Ectodermal cell (in vitro differentiated cells): ENCODE results near the gene SPG7.
A peak's percentile ranks its signal among the peaks of the same experiment; 100 is the strongest.

Source experiments
- H3K27ac ChIP-seq: 2 replicates; pipeline ENCODE4 v1.7.0; 2013; ENCODE audit warnings: mild to moderate bottlenecking, low read depth, low read length; ENCODE audit not compliant: insufficient read depth, poor library complexity, severe bottlenecking
- H3K27me3 ChIP-seq: 2 replicates; pipeline ENCODE4 v1.7.0; 2013; ENCODE audit warnings: mild to moderate bottlenecking, low read length; ENCODE audit not compliant: insufficient read depth, control insufficient read depth, poor library complexity, severe bottlenecking
- H3K36me3 ChIP-seq: one replicate; pipeline ENCODE4 v1.7.0; 2013; ENCODE audit warnings: low read length; ENCODE audit not compliant: control insufficient read depth, insufficient read depth
- H3K4me1 ChIP-seq: one replicate; pipeline ENCODE4 v1.7.0; 2013; ENCODE audit warnings: low read length; ENCODE audit not compliant: control insufficient read depth, insufficient read depth
- H3K4me3 ChIP-seq: 2 replicates; pipeline ENCODE4 v1.7.0; 2013; ENCODE audit warnings: low read depth, low read length, control low read depth; ENCODE audit not compliant: insufficient read depth
- H3K9me3 ChIP-seq: 2 replicates; pipeline ENCODE4 v1.7.0; 2013; ENCODE audit warnings: mild to moderate bottlenecking, low read length, moderate library complexity; ENCODE audit not compliant: control insufficient read depth
- WGBS, 2 experiments: methylation state at CpG; one replicate each; pipeline ENCODE4 v1.1.7; 2013; ENCODE audit warnings: missing lambda C conversion rate in 2 of 2; 5-methylcytosine and 5-hydroxymethylcytosine counted together

The SPG7 gene

GRCh38 chr16:89484923-89485679 is 23.1 kb upstream of the SPG7 start:
- Histone ChIP-seq H3K4me1 (peaks cover 45% of the 10 kb centered on the region), H3K27ac (no peak overlapping the region), H3K36me3 (no peaks in the 10 kb centered on the region), H3K4me3 (no peak overlapping the region), H3K27me3 (no peaks in the 10 kb centered on the region), H3K9me3 (no peaks in the 10 kb centered on the region)
- WGBS, 2 experiments: 79 to 80% methylated on average over 11 of the region's 11 CpGs

- peaks cover 45% of the 10 kb centered on the region for H3K4me1 ChIP-seq
- no peak overlapping the region for H3K27ac ChIP-seq
- no peaks in the 10 kb centered on the region for H3K36me3 ChIP-seq
- 89 to 90% methylated on average over 4 of the region's 4 CpGs for WGBS, 2 experiments
- no peaks in the 10 kb centered on the region for H3K27me3 ChIP-seq
- no peaks in the 10 kb centered on the region for H3K9me3 ChIP-seq
- H3K4me3 ChIP-seq: no peak overlapping the region
Measured at GRCh38 chr16:89485701-89486246, 22.4 kb upstream of the SPG7 start.

GRCh38 chr16:89489040-89489897 is 18.9 kb upstream of the SPG7 start:
- Histone ChIP-seq H3K36me3 (no peaks in the 10 kb centered on the region), H3K27ac (peak overlapping the region; percentile 91), H3K27me3 (no peaks in the 10 kb centered on the region), H3K9me3 (no peaks in the 10 kb centered on the region), H3K4me3 (peak overlapping the region; percentile 98), H3K4me1 (peaks cover 29% of the 10 kb centered on the region)
- 0% methylated on average over 70 to 71 of the region's 71 CpGs for WGBS, 2 experiments

- Histone ChIP-seq H3K4me3 (peak overlapping the region; percentile 98), H3K9me3 (no peaks in the 10 kb centered on the region), H3K36me3 (no peaks in the 10 kb centered on the region), H3K27me3 (no peaks in the 10 kb centered on the region), H3K4me1 (peaks cover 25% of the 10 kb centered on the region), H3K27ac (peak overlapping the region; percentile 91)
- 0% methylated on average over 80 to 81 of the region's 81 CpGs for WGBS, 2 experiments
Measured at GRCh38 chr16:89489898-89490438, 18.2 kb upstream of the SPG7 start.

- H3K9me3 ChIP-seq: no peaks in the 10 kb centered on the region
- peak within 1 kb of the TSS; percentile 98 for H3K4me3 ChIP-seq
- 0 to 1% methylated on average over 96 of the region's 96 CpGs for WGBS, 2 experiments
- peak within 1 kb of the TSS; percentile 91 for H3K27ac ChIP-seq
- H3K36me3 ChIP-seq: no peaks in the 10 kb centered on the region
- no peaks in the 10 kb centered on the region for H3K27me3 ChIP-seq
- H3K4me1 ChIP-seq: peaks cover 21% of the 10 kb centered on the region
Measured at GRCh38 chr16:89490439-89491237, 17.6 kb upstream of the SPG7 start, which contains the start of gene ANKRD11. ANKRD11 (minus strand) TSS chr16:89490561; CDS start chr16:89317019, 173,542 bp downstream.

GRCh38 chr16:89491238-89491869 is 16.8 kb upstream of the SPG7 start:
- Histone ChIP-seq H3K4me1 (peaks cover 14% of the 10 kb centered on the region), H3K9me3 (no peaks in the 10 kb centered on the region), H3K27me3 (no peaks in the 10 kb centered on the region), H3K27ac (peak overlapping the region; percentile 65), H3K4me3 (peak overlapping the region; percentile 98), H3K36me3 (no peaks in the 10 kb centered on the region)
- WGBS, 2 experiments: 6 to 9% methylated on average over 22 of the region's 22 CpGs

- Histone ChIP-seq H3K36me3 (no peaks in the 10 kb centered on the region), H3K4me3 (peak overlapping the region; percentile 98), H3K9me3 (no peaks in the 10 kb centered on the region), H3K27ac (peak overlapping the region; percentile 65), H3K27me3 (no peaks in the 10 kb centered on the region), H3K4me1 (peaks cover 12% of the 10 kb centered on the region)
- WGBS, 2 experiments: 90% methylated on average over 24 of the region's 24 CpGs
Measured at GRCh38 chr16:89491974-89492687, 16.1 kb upstream of the SPG7 start.

- no peaks in the 10 kb centered on the region for H3K27me3 ChIP-seq
- peaks cover 4% of the 10 kb centered on the region for H3K4me1 ChIP-seq
- no peak overlapping the region for H3K4me3 ChIP-seq
- H3K36me3 ChIP-seq: no peaks in the 10 kb centered on the region
- H3K27ac ChIP-seq: no peak overlapping the region
- whole genome bisulfite sequencing, 2 experiments: 89 to 91% methylated on average over 5 of the region's 5 CpGs
- H3K9me3 ChIP-seq: no peaks in the 10 kb centered on the region
Measured at GRCh38 chr16:89493776-89494175, 14.4 kb upstream of the SPG7 start.

- Histone ChIP-seq H3K36me3 (no peaks in the 10 kb centered on the region), H3K27ac (no peak overlapping the region), H3K4me3 (no peak overlapping the region), H3K27me3 (no peaks in the 10 kb centered on the region), H3K9me3 (no peaks in the 10 kb centered on the region), H3K4me1 (peaks cover 4% of the 10 kb centered on the region)
- 59 to 73% methylated on average over 3 of the region's 3 CpGs for WGBS, 2 experiments
Measured at GRCh38 chr16:89495121-89495520, 13.1 kb upstream of the SPG7 start.
